ENCODE results near the gene SIVA1. TPM values are rescaled to one million over a fixed set of nuclear protein-coding genes. Genes with fewer than 3 reads are reported as not detected.

Gene SIVA1
- total and polyA plus RNA-seq, 2 of the 8 experiments (the other 6 are each of a cell fraction or from before 2014, with no cell fraction given) = 123 to 589 TPM

DNA sequence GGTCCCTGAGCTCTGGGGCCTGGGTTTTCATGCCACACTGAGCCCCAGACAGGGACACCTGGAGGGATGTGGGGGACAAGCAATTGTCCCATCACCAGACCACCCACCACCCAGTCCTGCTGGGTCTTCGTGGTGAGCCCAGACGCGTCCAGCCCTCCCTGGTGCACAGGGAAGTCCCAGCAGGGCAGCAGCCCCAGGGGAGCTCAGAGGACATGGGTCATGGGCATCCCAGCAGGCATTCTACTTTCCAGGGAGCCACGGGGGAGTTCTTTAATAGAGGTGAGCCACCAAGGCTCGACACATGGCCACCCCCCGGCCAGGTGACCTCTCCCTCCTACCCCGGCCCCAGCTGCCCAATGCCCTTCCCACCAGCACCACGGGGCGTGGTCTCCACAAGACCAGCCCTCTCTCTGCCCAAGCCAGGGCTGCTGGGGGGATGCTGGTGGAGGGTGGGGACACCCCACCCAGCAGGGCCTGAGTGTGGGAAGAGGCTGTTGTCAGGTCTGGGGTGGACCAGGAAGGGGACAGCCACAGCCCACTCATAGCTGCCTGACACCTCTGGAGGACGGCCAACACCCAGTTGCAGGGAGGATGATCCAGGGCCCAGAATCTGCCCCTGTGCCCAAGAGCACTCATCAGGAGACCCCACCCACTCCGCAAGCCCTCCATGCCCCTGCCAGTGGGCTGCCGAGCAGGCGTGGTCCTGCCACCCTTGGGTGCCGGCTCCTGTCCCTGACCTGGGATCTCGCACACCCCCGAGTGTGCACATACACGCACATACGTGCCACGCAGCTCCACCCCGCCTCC lies 28.5 kb downstream of the SIVA1 start:
- Histone ChIP-seq H3K27ac (ENCODE audit: low read depth, low read length) (no peak overlapping the region), H4K91ac (replicated peaks; ENCODE audit: insufficient read length, low read length) (no peak overlapping the region), H3K18ac (ENCODE audit: extremely low read depth, low read length) (no peak overlapping the region), H2AFZ (ENCODE audit: low read length) (no peak overlapping the region), H3K4ac (replicated peaks; ENCODE audit: insufficient read length, low read depth, low read length) (no peak overlapping the region), H3K9ac (replicated peaks in 1 of 4; ENCODE audit: extremely low read depth in 1 of 4, low read depth in 3 of 4, low read length in 3 of 4) (no peak overlapping the region), H2BK120ac (replicated peaks; ENCODE audit: low read depth, low read length) (no peak overlapping the region), H2BK20ac (ENCODE audit: low read length) (no peak overlapping the region), H3K36me3 (ENCODE audit: control insufficient read depth in 2 of 4, insufficient read depth in 4 of 4, low read length in 3 of 4) (peaks cover 0 to 2% (median 0%) of the 10 kb centered on the region in 4 experiments; a peak in 1 of 8 replicates), H3K14ac (ENCODE audit: insufficient read length) (no peak overlapping the region), H3K23ac (ENCODE audit: insufficient read length) (no peak overlapping the region), H3K9me3 (ENCODE audit: insufficient read depth in 2 of 2, low read depth in 1 of 2, low read length in 1 of 2) (no peaks in the 10 kb centered on the region; a peak in 1 of 4 replicates), H3K56ac (replicated peaks; ENCODE audit: insufficient read length, low read depth, low read length) (no peak overlapping the region), H2BK5ac (ENCODE audit: low read depth, low read length) (no peak overlapping the region), H4K8ac (ENCODE audit: extremely low read depth, insufficient read depth, low read length) (no peak overlapping the region), H3K4me3 (ENCODE audit: extremely low read depth in 1 of 4, insufficient read depth in 2 of 4, low read depth in 3 of 4, low read length in 4 of 4) (no peak overlapping the region), H4K20me1 (replicated peaks in 1 of 2; ENCODE audit: control insufficient read depth in 1 of 2, insufficient read depth in 2 of 2, low read length in 2 of 2) (peaks cover 11 to 12% of the 10 kb centered on the region in 2 experiments), H3K23me2 (ENCODE audit: low read depth, low read length) (no peaks in the 10 kb centered on the region), H3K79me1 (ENCODE audit: low read depth, low read length) (no peaks in the 10 kb centered on the region; the same call in 1 of the 2 replicates), H3K4me1 (replicated peaks in 1 of 4; ENCODE audit: control insufficient read depth in 3 of 4, insufficient read depth in 4 of 4, low read length in 3 of 4) (no peaks in the 10 kb centered on the region), H3K27me3 (replicated peaks in 1 of 4; ENCODE audit: control insufficient read depth in 3 of 4, extremely low read depth in 1 of 4, insufficient read depth in 3 of 4, low read length in 3 of 4) (no peaks in the 10 kb centered on the region), H3K4me2 (ENCODE audit: insufficient read depth in 1 of 2, low read depth in 2 of 2, low read length in 2 of 2) (no peak overlapping the region), H2BK15ac (ENCODE audit: low read length) (no peak overlapping the region), H3K79me2 (ENCODE audit: control insufficient read depth in 1 of 2, insufficient read depth in 2 of 2, low read length in 2 of 2) (no peaks in the 10 kb centered on the region), H2BK12ac (ENCODE audit: low read depth, low read length) (no peak overlapping the region), H2AK5ac (ENCODE audit: low read depth, low read length) (no peak overlapping the region), H4K5ac (ENCODE audit: insufficient read length, low read depth, low read length) (no peak overlapping the region)
- ChIA-PET POLR2A (ENCODE audit: partially characterized antibody) (interaction anchor here (1.6 kb wide), 2 partner anchors 13 to 27 kb away, joined by 3 to 5 read pairs; no protein-coding TSS in a partner anchor), CTCF (ENCODE audit: partially characterized antibody) (interaction anchor here (0.6 to 4.9 kb wide), 5 partner anchors 9 to 114 kb away, joined by 3 to 35 read pairs (median 7); no protein-coding TSS in a partner anchor)
- WGBS, 2 experiments (ENCODE audit: extremely low coverage in 1 of 2, insufficient coverage in 1 of 2, insufficient read length in 1 of 2, insufficient replicate concordance in 2 of 2, low coverage in 1 of 2, low lambda C conversion rate in 2 of 2, missing lambda C conversion rate in 1 of 2) = 85% methylated on average over 9 of the region's 20 CpGs; no CpG with 5 or more reads in 1 of the 2 experiments
- no peak for FAIRE-seq
- DNase-seq (ENCODE audit: low read depth in 1 of 2, low spot score in 2 of 2) = no peak
- no peak for TF ChIP-seq GABPA (IDR thresholded peaks at IDR 0.05; ENCODE audit: borderline replicate concordance, insufficient read depth, low read length)
- TF ChIP-seq, protein P1, sequence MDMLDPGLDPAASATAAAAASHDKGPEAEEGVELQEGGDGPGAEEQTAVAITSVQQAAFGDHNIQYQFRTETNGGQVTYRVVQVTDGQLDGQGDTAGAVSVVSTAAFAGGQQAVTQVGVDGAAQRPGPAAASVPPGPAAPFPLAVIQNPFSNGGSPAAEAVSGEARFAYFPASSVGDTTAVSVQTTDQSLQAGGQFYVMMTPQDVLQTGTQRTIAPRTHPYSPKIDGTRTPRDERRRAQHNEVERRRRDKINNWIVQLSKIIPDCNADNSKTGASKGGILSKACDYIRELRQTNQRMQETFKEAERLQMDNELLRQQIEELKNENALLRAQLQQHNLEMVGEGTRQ (IDR thresholded peaks at IDR 0.05; ENCODE audit: low read length) = no peak
- TF ChIP-seq HDAC2 (IDR thresholded peaks at IDR 0.05; ENCODE audit: borderline replicate concordance in 1 of 2, low read depth in 2 of 2, low read length in 2 of 2) = no peak
- no peak for TF ChIP-seq CHD1 (IDR thresholded peaks at IDR 0.05; ENCODE audit: low read depth, low read length)
- no peak for TF ChIP-seq JUN (IDR thresholded peaks at IDR 0.05; ENCODE audit: low read depth, low read length)
- TF ChIP-seq KDM4A (IDR thresholded peaks at IDR 0.05; ENCODE audit: low read depth, low read length, severe bottlenecking) = no peak
